Loucy (cell line): Measurements from ENCODE around the gene STRADB.
A peak's percentile ranks its signal among the peaks of the same experiment; 100 is the strongest.

Experiments
- H2AFZ ChIP-seq: fragments of 200-600 bp; sonication (generic); 2 replicates; pipeline ENCODE4 v1.6.0; 2016; ENCODE audit warnings: antibody characterized with exemption, mild to moderate bottlenecking, low read length, moderate library complexity
- H3F3A ChIP-seq: fragments of 200-600 bp; 2 replicates; pipeline ENCODE4 v1.6.0; 2016; ENCODE audit warnings: antibody characterized with exemption, low read depth, mild to moderate bottlenecking
- H3K27me3 ChIP-seq: fragments of 200-600 bp; sonication (generic); 2 replicates; pipeline ENCODE4 v1.6.1; 2014; ENCODE audit warnings: low read length, mild to moderate bottlenecking; ENCODE audit not compliant: insufficient read depth, poor library complexity, severe bottlenecking
- H3K36me3 ChIP-seq: fragments of 200-600 bp; sonication (generic); 2 replicates; pipeline ENCODE4 v1.6.1; 2016; ENCODE audit warnings: low read length; ENCODE audit not compliant: insufficient read depth
- H3K4me1 ChIP-seq: fragments of 200-600 bp; sonication (generic); 2 replicates; pipeline ENCODE4 v1.5.1; 2014; ENCODE audit warnings: low read length, mild to moderate bottlenecking; ENCODE audit not compliant: insufficient read depth, poor library complexity, severe bottlenecking
- H3K4me2 ChIP-seq: fragments of 200-600 bp; sonication (generic); 2 replicates; pipeline ENCODE4 v1.6.0; 2014; ENCODE audit warnings: antibody characterized with exemption, low read length, low read depth, mild to moderate bottlenecking; ENCODE audit not compliant: poor library complexity, severe bottlenecking
- H3K4me3 ChIP-seq: fragments of 200-600 bp; sonication (generic); 2 replicates; pipeline ENCODE4 v1.5.1; 2014; ENCODE audit warnings: low read length, mild to moderate bottlenecking, mixed read lengths; ENCODE audit not compliant: poor library complexity, severe bottlenecking
- H3K79me2 ChIP-seq: fragments of 200-600 bp; sonication (generic); 2 replicates; pipeline ENCODE4 v1.6.1; 2014; ENCODE audit warnings: low read length; ENCODE audit not compliant: insufficient read depth
- H3K9ac ChIP-seq: fragments of 200-600 bp; sonication (generic); 2 replicates; pipeline ENCODE4 v1.6.0; 2014; ENCODE audit warnings: mild to moderate bottlenecking, low read depth, low read length, moderate library complexity; ENCODE audit not compliant: poor library complexity, severe bottlenecking
- H3K9me2 ChIP-seq: fragments of 200-600 bp; sonication (generic); replicated peaks from 2 replicates; pipeline ENCODE4 v1.6.1; 2016; ENCODE audit warnings: low read depth, low read length, mixed read lengths
- H3K9me3 ChIP-seq: fragments of 200-600 bp; sonication (generic); 2 replicates; pipeline ENCODE4 v1.6.1; 2014; ENCODE audit warnings: mild to moderate bottlenecking, antibody characterized with exemption, low read length, low read depth; ENCODE audit not compliant: insufficient read depth
- H4K20me1 ChIP-seq: fragments of 200-600 bp; sonication (generic); 2 replicates; pipeline ENCODE4 v1.6.0; 2014; ENCODE audit warnings: antibody characterized with exemption, low read length, mild to moderate bottlenecking; ENCODE audit not compliant: insufficient read depth, poor library complexity, severe bottlenecking
- CTCF ChIP-seq: fragments of 200-600 bp; sonication (generic); conservative IDR thresholded peaks from 2 replicates; pipeline ENCODE4 v1.5.1; 2014; ENCODE audit warnings: mild to moderate bottlenecking, antibody characterized with exemption, low read length
- EZH2phosphoT487 ChIP-seq: fragments of 200-600 bp; IDR thresholded peaks from 2 replicates; pipeline ENCODE4 v1.6.1; 2018; ENCODE audit warnings: antibody characterized with exemption, mild to moderate bottlenecking, moderate library complexity, borderline replicate concordance

Gene STRADB

DNA sequence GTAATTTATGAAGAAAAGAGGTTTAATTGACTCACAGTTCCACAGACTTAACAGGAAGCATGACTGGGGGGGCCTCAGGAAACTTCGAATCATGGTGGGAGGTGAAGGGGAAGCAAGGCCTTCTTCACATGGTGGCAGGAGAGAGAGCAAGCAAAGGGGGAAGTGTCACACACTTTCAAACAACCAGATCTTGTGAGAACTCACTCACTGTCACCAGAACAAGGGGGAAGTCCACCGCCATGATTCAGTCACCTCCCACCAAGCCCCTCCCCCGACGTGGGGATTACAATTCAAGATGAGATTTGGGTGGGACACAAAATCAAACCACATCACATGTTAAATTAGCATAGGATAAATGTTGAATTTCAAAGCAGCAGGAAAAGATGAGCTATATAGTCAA is 56.2 kb downstream of the STRADB start:
- TF ChIP-seq EZH2phosphoT487 (no peak), CTCF (no peak)

GRCh38 chr2:201513271-201513670 is 61.7 kb downstream of the STRADB start:
- no peak overlapping the region for H3K4me3 ChIP-seq
- no peak overlapping the region for H3K9ac ChIP-seq
- H3K36me3 ChIP-seq, result no peaks in the 10 kb centered on the region
- no peak for TF ChIP-seq EZH2phosphoT487
- H3K9me3 ChIP-seq, result no peaks in the 10 kb centered on the region; the same call in 1 of the 2 replicates
- peaks cover 14% of the 10 kb centered on the region for H3K4me1 ChIP-seq
- no peaks in the 10 kb centered on the region for H3K27me3 ChIP-seq
- H3F3A ChIP-seq, result no peaks in the 10 kb centered on the region
- no peaks in the 10 kb centered on the region for H3K79me2 ChIP-seq
- H3K4me2 ChIP-seq, result no peak overlapping the region
- no peaks in the 10 kb centered on the region for H3K9me2 ChIP-seq
- H4K20me1 ChIP-seq, result no peaks in the 10 kb centered on the region
- H2AFZ ChIP-seq, result no peak overlapping the region

More for the DNA sequence above, 56.2 kb downstream of the STRADB start:
- H3K9ac ChIP-seq, result no peak overlapping the region
- H2AFZ ChIP-seq, result no peak overlapping the region
- no peak overlapping the region for H3K4me3 ChIP-seq
- no peak overlapping the region for H3K4me2 ChIP-seq
- no peaks in the 10 kb centered on the region for H3K9me2 ChIP-seq
- H3K9me3 ChIP-seq, result peaks cover 5% of the 10 kb centered on the region; the same call in 1 of the 2 replicates
- H3K79me2 ChIP-seq, result no peaks in the 10 kb centered on the region
- no peaks in the 10 kb centered on the region for H4K20me1 ChIP-seq
- no peaks in the 10 kb centered on the region for H3K36me3 ChIP-seq
- H3K4me1 ChIP-seq, result no peaks in the 10 kb centered on the region
- no peaks in the 10 kb centered on the region for H3F3A ChIP-seq
- H3K27me3 ChIP-seq, result no peaks in the 10 kb centered on the region

DNA sequence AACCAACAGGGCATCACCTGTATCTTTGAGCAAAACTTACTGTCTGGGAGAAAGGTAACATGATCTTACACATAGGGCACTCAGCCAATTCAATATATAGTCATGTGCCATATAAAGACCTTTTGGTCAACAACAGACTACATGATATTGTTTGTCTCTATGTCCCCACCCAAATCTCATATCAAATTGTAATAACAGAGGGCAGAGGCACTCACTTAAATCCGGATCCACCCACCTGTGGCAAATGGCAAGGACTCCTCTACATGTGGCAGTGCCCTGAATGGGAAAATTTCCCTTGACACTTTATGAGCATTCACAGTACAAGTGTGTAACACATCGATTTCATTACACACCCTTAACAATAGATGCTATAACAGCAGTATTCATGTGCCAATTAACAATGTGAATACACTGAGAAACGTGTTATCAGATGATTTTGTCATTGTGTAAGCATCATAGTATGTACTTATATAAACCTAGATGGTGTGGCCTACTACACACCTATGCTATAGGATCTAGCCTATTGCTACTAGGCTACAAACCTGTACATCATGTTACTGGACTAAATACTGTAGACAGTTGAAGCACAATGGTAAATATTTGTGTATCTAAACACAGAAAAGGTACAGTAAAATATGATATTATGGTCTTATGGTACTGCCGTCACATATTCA is 64.2 kb downstream of the STRADB start:
- no peaks in the 10 kb centered on the region for H3K27me3 ChIP-seq
- peaks cover 10% of the 10 kb centered on the region; the same call in 1 of the 2 replicates for H3K9me3 ChIP-seq
- H2AFZ ChIP-seq, result no peak overlapping the region
- H3F3A ChIP-seq, result no peaks in the 10 kb centered on the region
- H3K4me2 ChIP-seq, result no peak overlapping the region
- H3K4me3 ChIP-seq, result no peak overlapping the region
- no peak overlapping the region for H3K9ac ChIP-seq
- H4K20me1 ChIP-seq, result no peaks in the 10 kb centered on the region
- H3K4me1 ChIP-seq, result peaks cover 17% of the 10 kb centered on the region
- H3K36me3 ChIP-seq, result no peaks in the 10 kb centered on the region
- no peaks in the 10 kb centered on the region for H3K79me2 ChIP-seq
- no peak for TF ChIP-seq CTCF
- H3K9me2 ChIP-seq, result no peaks in the 10 kb centered on the region

GRCh38 chr2:201517094-201517493 is 65.6 kb downstream of the STRADB start:
- Histone ChIP-seq H4K20me1 (no peaks in the 10 kb centered on the region), H3K4me2 (no peak overlapping the region), H3K9me3 (peaks cover 10% of the 10 kb centered on the region; the same call in 1 of the 2 replicates), H3K36me3 (no peaks in the 10 kb centered on the region), H3F3A (no peaks in the 10 kb centered on the region), H3K79me2 (no peaks in the 10 kb centered on the region), H3K27me3 (no peaks in the 10 kb centered on the region), H3K9me2 (no peaks in the 10 kb centered on the region), H3K9ac (no peak overlapping the region), H3K4me3 (no peak overlapping the region), H3K4me1 (peaks cover 17% of the 10 kb centered on the region), H2AFZ (0 out of 2 replicates have a peak overlapping the region, but pooled peaks have one; percentile 0)
- TF ChIP-seq EZH2phosphoT487 (no peak), CTCF (no peak)
